Sigmoid colon (tissue), 7 donors: ENCODE data around the gene FHL2. TPM values are rescaled to one million over a fixed set of nuclear protein-coding genes. Genes with fewer than 3 reads are reported as not detected.

ENCODE experiments used
- DNase-seq: peaks from one replicate; pipeline ENCODE4 v3.0.0-alpha.2; 2019
- H3K27ac ChIP-seq, 4 donors: fragments of 200-600 bp; sonication (generic); one replicate each; pipeline ENCODE4 v1.5.1; 2016 to 2019; ENCODE audit warnings: mild to moderate bottlenecking in 1 of 4
- H3K27me3 ChIP-seq, 3 donors: fragments of 200-600 bp; sonication (generic); one replicate each; pipeline ENCODE4 v1.5.1; 2019; ENCODE audit warnings: mild to moderate bottlenecking in 1 of 3
- H3K36me3 ChIP-seq, 4 donors: fragments of 200-600 bp; sonication (generic); one replicate each; pipeline ENCODE4 v1.5.1; 2016 to 2019
- H3K4me1 ChIP-seq, 4 donors: fragments of 200-600 bp; sonication (generic); one replicate each; pipeline ENCODE4 v1.5.1; 2017 to 2019
- H3K4me3 ChIP-seq, 4 donors: fragments of 200-600 bp; sonication (generic); one replicate each; pipeline ENCODE4 v1.5.1; 2017 to 2019; ENCODE audit warnings: mild to moderate bottlenecking in 2 of 4, moderate library complexity in 1 of 4
- H3K9me3 ChIP-seq, 4 donors: fragments of 200-600 bp in 3 of 4; sonication (generic) in 3 of 4; one replicate each; pipeline versions ENCODE4 v1.5.1 to v1.6.1; 2013 to 2019
- CTCF ChIP-seq, 4 experiments: fragments of 450-650 bp in 3 of 4; fragments of 200-600 bp in 1 of 4; IDR thresholded peaks; one replicate each; pipeline ENCODE4 v1.5.1; 2016 to 2019; ENCODE audit warnings: antibody characterized with exemption in 4 of 4, mild to moderate bottlenecking in 3 of 4, moderate library complexity in 2 of 4
- EP300 ChIP-seq, 4 donors: sonication (generic); formaldehyde crosslinking; IDR thresholded peaks; one replicate each; pipeline ENCODE4 v1.6.1; 2017; ENCODE audit warnings: antibody characterized with exemption in 4 of 4
- POLR2A ChIP-seq, 2 donors: fragments of 450-650 bp; IDR thresholded peaks; one replicate each; pipeline ENCODE4 v1.6.1; 2016; ENCODE audit warnings: antibody characterized with exemption in 2 of 2, mild to moderate bottlenecking in 2 of 2, moderate library complexity in 2 of 2
- POLR2AphosphoS5 ChIP-seq, 4 donors: sonication (generic); formaldehyde crosslinking; IDR thresholded peaks; one replicate each; pipeline ENCODE4 v1.6.1; 2017; ENCODE audit warnings: antibody characterized with exemption in 4 of 4
- WGBS, 2 donors: extraction: QIAGEN DNeasy Blood & Tissue Kit; methylation state at CpG; one replicate each; pipeline ENCODE4 v1.1.7; 2013; 5-methylcytosine and 5-hydroxymethylcytosine counted together
- intact Hi-C: fragments of 100-400 bp; cut with DNase I; formaldehyde crosslinking; loops from one replicate; pipeline ENCODE4 v1.15.1; 2023
- polyA plus RNA-seq, 3 donors: library from polyadenylated mRNA; stranded (reverse); fragments of 200-250 nt; gene quantifications; one replicate each; pipeline ENCODE4 v1.2.3, GENCODE V29; 2013
- total RNA-seq, 4 donors: library from RNA; depleted of rRNA; stranded (reverse); fragments of >200 nt; gene quantifications; one replicate each; pipeline ENCODE4 v1.1.0, GENCODE V29; 2016
- donor health status: healthy with polysubstance abuse.
- donor health status: Bipolar disorder and iron deficiency.
- donor health status: healthy.

The FHL2 gene
- total and polyA plus RNA-seq, 7 donors, result 62.0 to 210 (median 98.8) TPM

- H3K4me3 ChIP-seq, result peak overlapping the region in 1 of 4 donors; percentile 8
- WGBS, 2 donors, result 83 to 87% methylated on average over 12 of the region's 12 CpGs
- TF ChIP-seq POLR2AphosphoS5 (IDR thresholded peaks at IDR 0.05) (no peak), EP300 (IDR thresholded peaks at IDR 0.05) (no peak), POLR2A (IDR thresholded peaks at IDR 0.05) (no peak), CTCF (IDR thresholded peaks at IDR 0.05) (no peak)
- H3K9me3 ChIP-seq, result no peaks in the 10 kb centered on the region
- H3K27me3 ChIP-seq, result no peaks in the 10 kb centered on the region
- H3K36me3 ChIP-seq, result no peaks in the 10 kb centered on the region
- H3K27ac ChIP-seq, result peak overlapping the region in 1 of 4 donors; percentile 89
- intact Hi-C loops, result no loop called here
- DNase-seq, result no peak
- peaks cover 0 to 73% (median 47%) of the 10 kb centered on the region in 4 donors for H3K4me1 ChIP-seq
These were observed 3.8 kb downstream of the FHL2 start for GRCh38 chr2:105394951-105395611.

GRCh38 chr2:105393373-105394055 lies 5.3 kb downstream of the FHL2 start:
- 85 to 90% methylated on average over 13 of the region's 13 CpGs for WGBS, 2 donors
- no peak for TF ChIP-seq CTCF (IDR thresholded peaks at IDR 0.05)
- TF ChIP-seq POLR2A (IDR thresholded peaks at IDR 0.05), result no peak
- peak in 2 of 4 donors; percentile 21 to 22 for TF ChIP-seq POLR2AphosphoS5 (IDR thresholded peaks at IDR 0.05)
- no peak for TF ChIP-seq EP300 (IDR thresholded peaks at IDR 0.05)
- DNase-seq, result no peak

GRCh38 chr2:105391763-105392662 lies 6.8 kb downstream of the FHL2 start:
- H3K4me1 ChIP-seq, result peaks cover 0 to 79% (median 55%) of the 10 kb centered on the region in 4 donors
- H3K4me3 ChIP-seq, result no peak overlapping the region
- H3K9me3 ChIP-seq, result no peaks in the 10 kb centered on the region
- peak overlapping the region in 2 of 4 donors; percentile 1 to 59 for H3K27ac ChIP-seq
- no peaks in the 10 kb centered on the region for H3K36me3 ChIP-seq
- 53 to 79% methylated on average over 9 of the region's 9 CpGs for WGBS, 2 donors
- no peaks in the 10 kb centered on the region for H3K27me3 ChIP-seq
- TF ChIP-seq POLR2AphosphoS5 (IDR thresholded peaks at IDR 0.05), result no peak
- TF ChIP-seq POLR2A (IDR thresholded peaks at IDR 0.05), result no peak
- no peak for TF ChIP-seq CTCF (IDR thresholded peaks at IDR 0.05)
- no peak for TF ChIP-seq EP300 (IDR thresholded peaks at IDR 0.05)
- no peak for DNase-seq
- intact Hi-C loops, result no loop called here

More at GRCh38 chr2:105393373-105394055, 5.3 kb downstream of the FHL2 start:
- H3K27ac ChIP-seq, result no peak overlapping the region
- H3K27me3 ChIP-seq, result no peaks in the 10 kb centered on the region
- intact Hi-C loops, result no loop called here
- peaks cover 0 to 84% (median 57%) of the 10 kb centered on the region in 4 donors for H3K4me1 ChIP-seq
- H3K36me3 ChIP-seq, result no peaks in the 10 kb centered on the region
- no peaks in the 10 kb centered on the region for H3K9me3 ChIP-seq
- H3K4me3 ChIP-seq, result no peak overlapping the region

- Histone ChIP-seq H3K4me3 (no peak overlapping the region), H3K9me3 (no peaks in the 10 kb centered on the region), H3K27me3 (no peaks in the 10 kb centered on the region), H3K27ac (peak overlapping the region in 2 of 4 donors; percentile 34 to 59), H3K4me1 (peaks cover 0 to 71% (median 48%) of the 10 kb centered on the region in 4 donors), H3K36me3 (peaks cover 0 to 3% (median 2%) of the 10 kb centered on the region in 4 donors)
- intact Hi-C loops, result no loop called here
- WGBS, 2 donors, result 77 to 93% methylated on average over 5 of the region's 5 CpGs
- no peak for DNase-seq
- TF ChIP-seq POLR2A (IDR thresholded peaks at IDR 0.05), result no peak
- TF ChIP-seq EP300 (IDR thresholded peaks at IDR 0.05), result no peak
- TF ChIP-seq CTCF (IDR thresholded peaks at IDR 0.05), result no peak
- no peak for TF ChIP-seq POLR2AphosphoS5 (IDR thresholded peaks at IDR 0.05)
These were observed 7.7 kb downstream of the FHL2 start for GRCh38 chr2:105391058-105391627.
